MM.1S (cell line): Measurements from ENCODE around the gene CELF4.

Source experiments
- DNase-seq: peaks from one replicate; pipeline ENCODE4 v3.0.0-alpha.2; 2015
- H2AFZ ChIP-seq: fragments of 300-600 bp; sonication (generic); 2 replicates; pipeline ENCODE4 v1.6.0; 2016; ENCODE audit warnings: antibody characterized with exemption, low read length
- H3F3A ChIP-seq: fragments of 300-600 bp; sonication (generic); 2 replicates; pipeline ENCODE4 v1.6.1; 2016; ENCODE audit warnings: mild to moderate bottlenecking, antibody characterized with exemption, low read length, moderate library complexity, mixed read lengths; ENCODE audit not compliant: insufficient read depth
- H3K27ac ChIP-seq: fragments of 300-600 bp; sonication (generic); 2 replicates; pipeline ENCODE4 v1.5.1; 2016; ENCODE audit warnings: mild to moderate bottlenecking, low read length
- H3K27me3 ChIP-seq: fragments of 300-600 bp; sonication (generic); replicated peaks from 2 replicates; pipeline ENCODE4 v1.6.0; 2016; ENCODE audit warnings: low read length; ENCODE audit not compliant: insufficient read depth
- H3K36me3 ChIP-seq: fragments of 300-600 bp; sonication (generic); replicated peaks from 2 replicates; pipeline ENCODE4 v1.6.1; 2016; ENCODE audit warnings: mild to moderate bottlenecking, low read length, mixed read lengths; ENCODE audit not compliant: insufficient read depth
- H3K4me1 ChIP-seq: fragments of 300-600 bp; sonication (generic); 2 replicates; pipeline ENCODE4 v1.6.1; 2016; ENCODE audit warnings: low read length, mixed read lengths
- H3K4me2 ChIP-seq: fragments of 300-600 bp; sonication (generic); 2 replicates; pipeline ENCODE4 v1.6.0; 2016; ENCODE audit warnings: low read depth, low read length
- H3K4me3 ChIP-seq: fragments of 300-600 bp; sonication (generic); 2 replicates; pipeline ENCODE4 v1.5.1; 2016; ENCODE audit warnings: low read length, mixed read lengths
- H3K79me2 ChIP-seq: fragments of 300-600 bp; sonication (generic); 2 replicates; pipeline ENCODE4 v1.6.1; 2016; ENCODE audit warnings: mixed run types, low read length, mixed read lengths
- H3K9ac ChIP-seq: fragments of 300-600 bp; sonication (generic); 2 replicates; pipeline ENCODE4 v1.6.1; 2016; ENCODE audit warnings: low read length, mixed read lengths
- H3K9me2 ChIP-seq: fragments of 300-600 bp; sonication (generic); replicated peaks from 2 replicates; pipeline ENCODE4 v1.6.1; 2016; ENCODE audit warnings: mild to moderate bottlenecking, low read length, mixed read lengths; ENCODE audit not compliant: insufficient read depth
- H3K9me3 ChIP-seq: fragments of 300-600 bp; sonication (generic); replicated peaks from 2 replicates; pipeline ENCODE4 v1.6.1; 2016; ENCODE audit warnings: mild to moderate bottlenecking, low read length, mixed read lengths; ENCODE audit not compliant: insufficient read depth
- H4K20me1 ChIP-seq: fragments of 300-600 bp; sonication (generic); 2 replicates; pipeline ENCODE4 v1.6.1; 2016; ENCODE audit warnings: mild to moderate bottlenecking, low read length, moderate library complexity, mixed read lengths; ENCODE audit not compliant: insufficient read depth
- EZH2 ChIP-seq: fragments of 300-600 bp; sonication (generic); optimal IDR thresholded peaks from 2 replicates; pipeline ENCODE3; 2017; ENCODE audit warnings: low read depth, mild to moderate bottlenecking, antibody characterized with exemption, low read length, mixed read lengths
- EZH2phosphoT487 ChIP-seq: fragments of 300-600 bp; sonication (generic); IDR thresholded peaks from 2 replicates; pipeline ENCODE4 v1.6.1; 2018; ENCODE audit warnings: antibody characterized with exemption, low read length
- TF ChIP-seq, protein P1 (sequence below): fragments of 300-600 bp; sonication (generic); IDR thresholded peaks from 2 replicates; pipeline ENCODE4 v1.5.1; 2016; ENCODE audit warnings: antibody characterized with exemption, low read length, mixed read lengths

The CELF4 gene

DNA sequence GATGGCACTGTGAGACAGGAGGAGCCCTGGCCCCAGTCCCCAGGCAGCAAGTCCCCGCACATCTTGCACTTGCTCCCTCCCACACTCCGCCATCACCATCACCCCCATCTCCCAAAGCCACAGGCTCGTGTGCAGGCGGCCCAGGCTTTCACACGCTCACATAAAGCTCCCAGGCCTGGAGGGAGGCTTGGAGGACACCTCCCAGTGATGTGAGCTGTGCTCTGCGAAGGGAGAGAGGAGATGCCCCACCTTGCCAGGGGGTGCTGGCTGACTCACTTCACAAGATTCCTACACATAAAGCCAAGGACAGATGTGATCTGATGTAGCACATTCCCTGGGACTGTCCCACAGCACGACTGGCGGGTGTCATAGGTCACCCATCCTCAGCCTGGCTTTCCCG, 28.9 kb downstream of the CELF4 start:
- no peak overlapping the region for H2AFZ ChIP-seq

DNA sequence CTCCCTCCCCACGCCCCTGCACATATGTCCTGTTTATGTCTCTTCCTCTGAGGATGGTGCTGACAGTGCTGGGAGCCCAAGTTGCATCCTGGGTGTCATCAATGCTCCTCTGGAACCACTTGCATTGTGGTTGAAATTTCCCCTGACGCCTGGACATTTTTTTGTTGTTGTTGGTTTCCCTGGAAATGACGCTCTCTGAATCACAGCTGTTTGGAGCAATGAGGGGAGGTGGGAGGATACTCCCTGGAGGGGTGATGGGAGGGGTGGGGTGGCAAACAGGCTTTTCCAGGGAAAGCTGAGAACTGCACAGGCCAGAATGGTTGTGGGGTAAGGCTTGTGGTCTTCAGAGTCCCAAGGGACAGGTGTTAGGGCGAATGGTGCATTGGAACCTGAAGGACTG, 29.6 kb downstream of the CELF4 start:
- no peak overlapping the region for H3K4me3 ChIP-seq
- H3K9me2 ChIP-seq, result no peaks in the 10 kb centered on the region
- no peak overlapping the region for H3K4me2 ChIP-seq
- no peak overlapping the region for H3K27ac ChIP-seq
- peaks cover 8% of the 10 kb centered on the region; the same call in 1 of the 2 replicates for H3K27me3 ChIP-seq
- TF ChIP-seq, protein P1, sequence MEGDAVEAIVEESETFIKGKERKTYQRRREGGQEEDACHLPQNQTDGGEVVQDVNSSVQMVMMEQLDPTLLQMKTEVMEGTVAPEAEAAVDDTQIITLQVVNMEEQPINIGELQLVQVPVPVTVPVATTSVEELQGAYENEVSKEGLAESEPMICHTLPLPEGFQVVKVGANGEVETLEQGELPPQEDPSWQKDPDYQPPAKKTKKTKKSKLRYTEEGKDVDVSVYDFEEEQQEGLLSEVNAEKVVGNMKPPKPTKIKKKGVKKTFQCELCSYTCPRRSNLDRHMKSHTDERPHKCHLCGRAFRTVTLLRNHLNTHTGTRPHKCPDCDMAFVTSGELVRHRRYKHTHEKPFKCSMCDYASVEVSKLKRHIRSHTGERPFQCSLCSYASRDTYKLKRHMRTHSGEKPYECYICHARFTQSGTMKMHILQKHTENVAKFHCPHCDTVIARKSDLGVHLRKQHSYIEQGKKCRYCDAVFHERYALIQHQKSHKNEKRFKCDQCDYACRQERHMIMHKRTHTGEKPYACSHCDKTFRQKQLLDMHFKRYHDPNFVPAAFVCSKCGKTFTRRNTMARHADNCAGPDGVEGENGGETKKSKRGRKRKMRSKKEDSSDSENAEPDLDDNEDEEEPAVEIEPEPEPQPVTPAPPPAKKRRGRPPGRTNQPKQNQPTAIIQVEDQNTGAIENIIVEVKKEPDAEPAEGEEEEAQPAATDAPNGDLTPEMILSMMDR, result no peak
- TF ChIP-seq EZH2phosphoT487 (no peak), EZH2 (no peak)
- no peaks in the 10 kb centered on the region for H4K20me1 ChIP-seq
- H3K36me3 ChIP-seq, result no peaks in the 10 kb centered on the region
- no peaks in the 10 kb centered on the region for H3K4me1 ChIP-seq
- H3F3A ChIP-seq, result no peaks in the 10 kb centered on the region
- no peak for DNase-seq
- H3K9ac ChIP-seq, result no peak overlapping the region
- H2AFZ ChIP-seq, result no peak overlapping the region
- no peaks in the 10 kb centered on the region for H3K9me3 ChIP-seq
- H3K79me2 ChIP-seq, result no peaks in the 10 kb centered on the region

More for the DNA sequence above, 28.9 kb downstream of the CELF4 start:
- no peak overlapping the region for H3K4me3 ChIP-seq
- no peaks in the 10 kb centered on the region for H3F3A ChIP-seq
- H3K27me3 ChIP-seq, result peaks cover 8% of the 10 kb centered on the region; the same call in 1 of the 2 replicates
- DNase-seq, result no peak
- H3K4me1 ChIP-seq, result no peaks in the 10 kb centered on the region
- H4K20me1 ChIP-seq, result no peaks in the 10 kb centered on the region
- no peak overlapping the region for H3K9ac ChIP-seq
- no peaks in the 10 kb centered on the region for H3K79me2 ChIP-seq
- no peaks in the 10 kb centered on the region for H3K36me3 ChIP-seq
- no peaks in the 10 kb centered on the region for H3K9me2 ChIP-seq
- no peak overlapping the region for H3K27ac ChIP-seq
- H3K4me2 ChIP-seq, result no peak overlapping the region
- H3K9me3 ChIP-seq, result no peaks in the 10 kb centered on the region
- no peak for TF ChIP-seq EZH2phosphoT487
- no peak for TF ChIP-seq EZH2
- TF ChIP-seq, protein P1, result no peak

DNA sequence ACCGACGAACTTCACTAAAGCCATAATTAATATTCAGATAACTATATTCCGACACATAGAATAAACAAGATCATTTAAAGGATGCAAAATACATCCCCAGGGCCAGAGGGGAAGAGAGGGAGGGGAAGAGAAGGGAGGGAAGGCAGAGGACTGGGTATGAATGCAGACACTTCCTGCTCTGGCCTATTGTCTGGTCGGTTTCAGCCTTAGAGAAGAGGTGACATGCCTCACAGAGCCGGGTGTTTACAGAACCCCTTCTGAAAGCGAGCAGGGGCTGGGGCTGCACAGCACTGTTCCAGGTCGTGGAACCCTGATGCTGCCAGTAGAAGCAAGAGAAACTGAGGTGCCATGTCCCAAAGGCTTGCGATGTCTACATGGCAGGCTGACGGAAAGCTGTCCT, 31.0 kb downstream of the CELF4 start:
- no peak overlapping the region for H3K4me2 ChIP-seq
- H3K4me3 ChIP-seq, result no peak overlapping the region
- H3K27me3 ChIP-seq, result peaks cover 8% of the 10 kb centered on the region; the same call in 1 of the 2 replicates
- TF ChIP-seq, protein P1, result no peak
- TF ChIP-seq EZH2 (no peak), EZH2phosphoT487 (no peak)
- no peaks in the 10 kb centered on the region for H3K9me2 ChIP-seq
- H3K9me3 ChIP-seq, result no peaks in the 10 kb centered on the region
- no peaks in the 10 kb centered on the region for H3K79me2 ChIP-seq
- H2AFZ ChIP-seq, result no peak overlapping the region
- no peaks in the 10 kb centered on the region for H3K36me3 ChIP-seq
- no peaks in the 10 kb centered on the region for H4K20me1 ChIP-seq
- no peak for DNase-seq
- no peak overlapping the region for H3K9ac ChIP-seq
- no peak overlapping the region for H3K27ac ChIP-seq
- no peaks in the 10 kb centered on the region for H3K4me1 ChIP-seq
- no peaks in the 10 kb centered on the region for H3F3A ChIP-seq
